Ishikawa (cell line): ENCODE data around the gene KCNC3.

Experiments
- CEBPB ChIP-seq: IDR thresholded peaks from 2 replicates; pipeline ENCODE4 v1.6.1; 2012
- CREB1 ChIP-seq: IDR thresholded peaks from 2 replicates; pipeline ENCODE4 v1.6.1; 2012; ENCODE audit warnings: low read depth
- EGR1 ChIP-seq: IDR thresholded peaks from 2 replicates; pipeline ENCODE4 v1.6.1; 2012
- EP300 ChIP-seq: IDR thresholded peaks from 2 replicates; pipeline ENCODE4 v1.6.1; 2012; ENCODE audit warnings: borderline replicate concordance
- FOXM1 ChIP-seq: IDR thresholded peaks from 2 replicates; pipeline ENCODE4 v1.6.1; 2012; ENCODE audit warnings: low read depth, borderline replicate concordance
- MAX ChIP-seq: IDR thresholded peaks from 2 replicates; pipeline ENCODE4 v1.6.1; 2012
- NFIC ChIP-seq: IDR thresholded peaks from 2 replicates; pipeline ENCODE4 v1.6.1; 2012
- RAD21 ChIP-seq: IDR thresholded peaks from 2 replicates; pipeline ENCODE4 v1.6.1; 2012; ENCODE audit warnings: low read depth
- REST ChIP-seq: IDR thresholded peaks from 2 replicates; pipeline ENCODE4 v1.6.1; 2012; ENCODE audit warnings: low read depth, mild to moderate bottlenecking
- TAF1 ChIP-seq: IDR thresholded peaks from 2 replicates; pipeline ENCODE4 v1.6.1; 2012; ENCODE audit warnings: low read depth, mild to moderate bottlenecking
- TCF12 ChIP-seq: IDR thresholded peaks from 2 replicates; pipeline ENCODE4 v1.6.1; 2012; ENCODE audit warnings: low read depth
- TEAD4 ChIP-seq: IDR thresholded peaks from 2 replicates; pipeline ENCODE4 v1.6.1; 2012
- USF1 ChIP-seq: IDR thresholded peaks from 2 replicates; pipeline ENCODE4 v1.6.1; 2012
- YY1 ChIP-seq: IDR thresholded peaks from 2 replicates; pipeline ENCODE4 v1.6.1; 2012; ENCODE audit warnings: low read depth
- ZBTB7A ChIP-seq: IDR thresholded peaks from 2 replicates; pipeline ENCODE4 v1.6.1; 2012; ENCODE audit warnings: low read depth

The KCNC3 gene

GRCh38 chr19:50314724-50315708 lies 14.2 kb downstream of the KCNC3 start:
- TF ChIP-seq CREB1, result no peak
- TF ChIP-seq REST, result no peak
- TF ChIP-seq TCF12, result no peak
- TF ChIP-seq TAF1, result no peak
- TF ChIP-seq ZBTB7A, result no peak; the same call in none of the 2 replicates
- no peak for TF ChIP-seq YY1
- no peak for TF ChIP-seq EP300
- no peak for TF ChIP-seq NFIC
- TF ChIP-seq MAX, result no peak
- TF ChIP-seq RAD21, result no peak
- TF ChIP-seq TEAD4, result no peak
- TF ChIP-seq USF1, result no peak
- TF ChIP-seq FOXM1, result no peak
- no peak for TF ChIP-seq EGR1
- no peak for TF ChIP-seq CEBPB

- TF ChIP-seq NFIC (no peak), ZBTB7A (no peak)
Observed at GRCh38 chr19:50313812-50314536, 15.2 kb downstream of the KCNC3 start.

GRCh38 chr19:50312967-50313811 lies 16.0 kb downstream of the KCNC3 start:
- no peak for TF ChIP-seq ZBTB7A

GRCh38 chr19:50311723-50312635 lies 17.2 kb downstream of the KCNC3 start:
- TF ChIP-seq YY1 (0 out of 2 replicates have a peak, but pooled peaks have one; percentile 36), REST (no peak), USF1 (0 out of 2 replicates have a peak, but pooled peaks have one; percentile 17), MAX (peak; percentile 62), NFIC (peak; percentile 35; the same call in 1 of the 2 replicates), TAF1 (no peak), TEAD4 (0 out of 2 replicates have a peak, but pooled peaks have one; percentile 3), TCF12 (0 out of 2 replicates have a peak, but pooled peaks have one; percentile 15), ZBTB7A (peak; percentile 80)
